DMS53 treated with DMSO at 0.1 percent for 48 hours (cell line): ENCODE measurements around the gene GJA10.
"Not testable (repeated sequence)": the region's sequence is repeated elsewhere in the genome, so short reads cannot be mapped to it uniquely, and the experiment has no call there.

ENCODE experiments used
- DNase-seq: peaks from one replicate; lab custom pipeline; 2025; ENCODE audit not compliant: unreplicated experiment; lab: John Stamatoyannopoulos, UW

The GJA10 gene

GRCh38 chr6:89894169-89894568, at the start of gene GJA10:
TSS of gene GJA10 (plus strand) at chr6:89894469. CDS start at chr6:89894469, 0 bp downstream.
- no peak for DNase-seq

- DNase-seq, result not testable (repeated sequence)
These were observed 46.8 kb upstream of the GJA10 start for GRCh38 chr6:89847513-89847912.

GRCh38 chr6:89853068-89853467, 41.2 kb upstream of the GJA10 start:
- no peak for DNase-seq

DNA sequence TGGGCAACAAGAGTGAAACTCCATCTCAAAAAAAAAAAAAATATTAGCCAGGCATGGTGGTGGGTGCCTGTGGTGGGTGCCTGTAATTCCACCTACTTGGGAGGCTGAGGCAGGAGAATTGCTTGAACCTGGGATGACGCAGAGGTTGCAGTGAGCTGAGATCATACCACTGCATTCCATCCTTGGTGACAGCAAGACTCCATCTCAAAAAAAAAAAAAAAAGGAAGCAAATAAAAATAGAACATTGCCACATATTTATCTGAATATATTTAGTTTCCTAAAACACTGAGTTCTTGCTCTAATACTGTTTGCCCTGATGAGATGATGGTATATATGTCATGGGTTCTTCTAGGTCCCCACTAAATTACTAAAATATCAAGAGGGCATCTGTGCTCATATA, 36.2 kb upstream of the GJA10 start:
- DNase-seq, result no peak

- no peak for DNase-seq
These were observed 34.5 kb upstream of the GJA10 start for GRCh38 chr6:89859744-89860143.

- no peak for DNase-seq
These were observed 32.0 kb upstream of the GJA10 start for GRCh38 chr6:89862273-89862672.

DNA sequence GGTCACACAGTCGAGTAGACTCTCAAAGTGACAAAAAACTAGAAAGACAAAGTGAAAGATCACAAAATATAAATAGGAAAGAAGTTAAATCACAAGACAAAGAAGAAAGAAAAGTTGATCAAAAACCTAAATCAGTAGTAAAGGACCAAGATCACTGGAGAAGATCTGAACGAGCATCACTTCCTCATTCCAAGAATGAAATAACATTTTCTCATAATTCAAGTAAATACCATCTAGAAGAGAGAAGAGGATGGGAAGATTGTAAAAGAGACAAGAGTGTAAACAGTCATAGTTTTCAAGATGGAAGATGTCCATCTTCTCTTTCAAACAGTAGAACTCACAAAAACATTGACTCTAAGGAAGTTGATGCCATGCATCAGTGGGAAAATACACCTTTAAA, 31.6 kb upstream of the GJA10 start:
- no peak for DNase-seq

DNA sequence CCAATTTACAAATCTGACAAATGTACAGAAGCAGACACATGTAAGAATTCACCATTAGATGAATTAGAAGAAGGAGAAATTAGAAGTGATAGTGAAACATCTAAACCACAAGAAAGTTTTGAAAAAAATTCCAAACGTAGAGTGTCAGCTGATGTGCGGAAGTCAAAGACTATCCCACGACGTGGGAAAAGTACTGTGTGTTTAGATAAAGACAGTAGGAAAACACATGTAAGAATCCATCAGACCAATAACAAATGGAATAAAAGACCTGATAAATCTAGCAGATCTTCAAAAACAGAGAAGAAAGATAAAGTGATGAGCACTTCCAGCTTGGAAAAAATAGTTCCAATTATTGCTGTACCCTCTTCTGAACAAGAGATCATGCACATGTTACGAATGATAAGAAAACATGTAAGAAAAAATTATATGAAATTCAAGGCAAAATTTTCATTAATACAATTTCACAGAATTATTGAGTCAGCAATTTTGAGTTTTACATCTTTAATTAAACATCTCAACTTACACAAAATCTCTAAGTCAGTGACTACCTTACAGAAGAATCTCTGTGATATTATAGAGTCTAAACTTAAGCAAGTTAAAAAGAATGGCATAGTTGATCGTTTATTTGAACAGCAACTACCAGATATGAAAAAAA, 28.1 kb upstream of the GJA10 start:
- DNase-seq, result no peak

DNA sequence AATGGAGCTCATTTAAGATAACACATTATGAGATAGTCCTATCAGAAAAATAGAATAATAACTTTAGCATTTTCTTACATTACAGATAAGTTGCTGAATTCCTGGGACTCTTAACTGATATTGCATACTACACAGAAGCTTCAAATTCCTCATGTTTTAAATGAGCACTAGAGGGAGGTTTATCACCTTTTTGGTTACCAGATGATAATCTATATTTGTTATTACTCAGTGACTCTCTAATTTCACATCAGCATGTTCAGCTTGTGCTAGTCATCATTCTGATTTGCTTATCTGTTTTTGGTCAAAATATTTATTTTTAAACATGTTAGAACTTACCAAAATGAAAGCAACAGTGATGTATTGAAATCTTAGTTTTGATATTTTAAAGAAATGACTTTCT, 20.5 kb upstream of the GJA10 start:
- DNase-seq, result no peak

DNA sequence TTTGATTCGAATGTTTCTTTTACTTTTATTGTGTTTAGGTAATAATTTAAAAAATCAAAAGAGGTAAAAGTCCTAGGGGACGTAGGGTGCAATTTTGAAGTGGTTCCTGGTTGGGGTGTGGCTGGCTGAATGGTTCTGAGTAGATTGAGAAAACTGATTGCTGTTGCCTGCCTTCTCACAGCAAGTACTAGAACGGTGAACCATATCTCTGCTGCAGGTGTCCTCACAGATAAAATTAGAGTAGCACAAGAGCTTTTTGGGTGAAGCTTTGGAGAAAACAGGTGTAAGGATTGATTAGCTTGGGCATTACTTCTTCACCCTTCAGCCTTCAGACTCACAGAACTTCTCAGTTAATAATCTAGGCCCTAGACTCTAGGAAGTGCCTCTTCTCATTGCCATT, 19.8 kb upstream of the GJA10 start:
- no peak for DNase-seq

GRCh38 chr6:89886378-89887120, 7.7 kb upstream of the GJA10 start:
- no peak for DNase-seq

DNA sequence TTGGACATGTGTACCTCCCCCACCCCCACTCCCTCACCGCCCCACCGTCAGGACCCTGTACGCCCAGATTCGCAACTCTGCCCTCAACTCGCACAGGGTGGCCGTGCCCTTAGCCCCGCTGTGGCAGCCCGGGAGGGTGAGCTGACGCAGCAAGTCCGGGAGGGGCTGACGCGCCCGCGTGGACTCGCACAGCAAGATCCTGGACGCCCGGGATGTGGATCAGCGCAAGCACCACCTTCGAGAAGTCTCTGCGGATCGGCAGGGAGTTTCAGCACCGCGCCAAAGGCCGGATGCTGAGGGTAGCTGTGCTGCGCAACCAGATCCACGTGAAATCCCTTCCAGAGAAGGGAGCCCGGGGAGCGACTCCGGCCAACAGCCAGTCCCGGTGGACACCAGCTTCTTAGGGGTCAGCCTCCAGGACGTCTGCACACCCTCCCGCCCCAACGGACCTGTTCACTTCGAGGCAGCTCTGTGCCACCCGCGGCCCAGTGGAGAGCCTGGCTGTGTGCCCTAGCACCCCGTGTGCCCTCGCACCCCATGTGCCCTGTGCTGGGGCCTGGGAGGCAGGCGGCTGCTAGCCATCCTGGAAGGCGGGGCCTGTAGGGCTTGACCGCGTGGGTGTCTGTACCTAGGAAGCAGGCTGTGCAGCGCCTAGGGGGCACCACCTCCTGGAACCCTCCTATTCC, 6.7 kb upstream of the GJA10 start:
- DNase-seq, result no peak

GRCh38 chr6:89888138-89888514, 6.1 kb upstream of the GJA10 start:
- DNase-seq, result no peak

- DNase-seq, result no peak
These were observed 5.4 kb upstream of the GJA10 start for GRCh38 chr6:89888871-89889270.

- DNase-seq, result not testable (repeated sequence)
These were observed 3.3 kb upstream of the GJA10 start for GRCh38 chr6:89890845-89891528.

DNA sequence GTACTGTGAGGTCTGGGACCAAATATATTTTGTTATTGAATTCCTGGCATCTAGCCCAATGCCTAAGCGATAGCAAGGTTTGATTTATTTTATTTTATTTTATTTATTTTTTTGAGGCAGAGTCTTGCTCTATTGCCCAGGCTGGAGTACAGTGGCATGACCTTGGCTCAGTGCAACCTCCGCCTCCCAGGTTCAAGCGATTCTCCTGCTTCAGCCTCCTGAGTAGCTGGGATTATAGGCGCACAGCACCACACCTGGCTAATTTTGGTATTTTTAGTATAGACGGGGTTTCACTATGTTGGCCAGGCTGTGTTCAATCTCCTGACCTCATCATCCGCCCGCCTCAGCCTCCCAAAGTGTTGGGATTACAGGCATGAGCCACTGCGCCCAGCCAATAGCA, 1.7 kb upstream of the GJA10 start:
- not testable (repeated sequence) for DNase-seq

DNA sequence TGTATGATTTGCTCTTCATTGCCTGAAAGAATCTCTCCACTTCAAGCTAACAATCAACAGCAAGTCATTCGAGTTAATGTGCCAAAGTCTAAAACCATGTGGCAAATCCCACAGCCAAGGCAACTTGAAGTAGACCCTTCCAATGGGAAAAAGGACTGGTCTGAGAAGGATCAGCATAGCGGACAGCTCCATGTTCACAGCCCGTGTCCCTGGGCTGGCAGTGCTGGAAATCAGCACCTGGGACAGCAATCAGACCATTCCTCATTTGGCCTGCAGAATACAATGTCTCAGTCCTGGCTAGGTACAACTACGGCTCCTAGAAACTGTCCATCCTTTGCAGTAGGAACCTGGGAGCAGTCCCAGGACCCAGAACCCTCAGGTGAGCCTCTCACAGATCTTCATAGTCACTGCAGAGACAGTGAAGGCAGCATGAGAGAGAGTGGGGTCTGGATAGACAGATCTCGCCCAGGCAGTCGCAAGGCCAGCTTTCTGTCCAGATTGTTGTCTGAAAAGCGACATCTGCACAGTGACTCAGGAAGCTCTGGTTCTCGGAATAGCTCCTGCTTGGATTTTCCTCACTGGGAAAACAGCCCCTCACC, 1.1 kb downstream of the GJA10 start:
- DNase-seq, result no peak

DNA sequence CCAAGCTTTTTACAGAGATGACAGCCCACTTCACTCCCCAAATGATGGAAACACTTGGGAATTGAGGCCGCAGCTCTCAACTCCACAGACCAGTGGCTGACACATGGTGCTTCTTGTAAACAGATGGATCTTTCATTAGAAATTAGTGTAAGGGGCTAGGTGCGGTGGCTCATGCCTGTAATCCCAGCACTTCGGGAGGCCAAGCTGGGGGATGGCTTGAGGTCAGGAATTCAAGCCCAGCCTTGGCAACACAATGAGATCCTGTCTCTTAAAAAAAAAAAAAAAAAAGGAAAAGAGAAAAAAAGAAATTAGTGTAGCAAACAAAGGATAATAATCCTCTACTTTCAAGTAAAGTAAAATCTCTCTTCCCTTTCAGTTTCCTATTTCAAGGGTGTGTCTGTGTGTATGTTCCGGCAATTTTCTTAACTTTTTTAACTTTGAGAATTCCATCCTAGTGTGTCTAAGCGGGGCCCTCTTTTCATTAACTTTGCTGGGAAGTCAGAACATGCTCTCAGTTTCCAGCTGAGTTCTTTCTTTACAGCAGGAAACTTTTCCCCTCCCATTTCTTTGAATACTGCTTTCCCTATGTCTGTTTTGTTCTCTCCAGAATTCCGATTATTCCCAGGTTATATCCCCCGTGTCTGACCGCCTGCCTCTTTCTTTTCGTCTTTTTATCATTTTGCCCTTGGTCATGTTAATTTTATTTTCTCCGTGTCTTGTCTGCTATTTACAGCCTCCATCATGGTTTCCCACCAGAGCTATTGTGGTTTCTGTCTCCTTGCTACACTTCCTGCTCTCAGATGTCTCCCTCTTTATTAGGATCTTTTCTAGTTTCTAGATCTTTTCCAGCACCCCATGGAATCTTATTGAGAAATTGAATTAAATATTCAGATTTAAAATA, 16.0 kb downstream of the GJA10 start:
- DNase-seq, result not testable (repeated sequence)

DNA sequence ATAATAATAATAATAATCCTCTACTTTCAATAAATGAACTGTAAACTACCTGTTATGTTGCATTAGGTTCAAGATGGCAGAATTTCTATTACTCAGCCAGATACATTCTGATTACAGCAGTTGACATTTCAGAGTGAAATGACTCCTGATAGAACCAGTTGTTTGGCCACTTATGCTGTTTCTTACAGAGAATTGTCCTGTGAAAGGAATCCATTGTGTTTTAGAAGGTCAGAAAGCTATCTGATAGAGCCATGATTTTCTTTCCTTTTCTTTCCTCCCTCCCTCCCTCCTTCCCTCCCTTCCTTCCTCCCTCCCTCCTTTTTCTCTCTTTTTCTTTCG, 16.6 kb downstream of the GJA10 start:
- DNase-seq, result no peak
